KOPT-K1 (cell line): ENCODE data around the gene CHN1.

ENCODE experiments used
- H3K27ac ChIP-seq: fragments of 200-600 bp; sonication (generic); 2 replicates; pipeline ENCODE4 v1.5.1; 2016; ENCODE audit warnings: antibody characterized with exemption, mild to moderate bottlenecking, low read depth, low read length; ENCODE audit not compliant: poor library complexity, severe bottlenecking
- H3K36me3 ChIP-seq: fragments of 200-600 bp; sonication (generic); 2 replicates; pipeline ENCODE4 v1.5.1; 2017; ENCODE audit warnings: antibody characterized with exemption, mild to moderate bottlenecking, low read length, moderate library complexity; ENCODE audit not compliant: insufficient read depth
- H3K9me3 ChIP-seq: fragments of 200-600 bp; sonication (generic); 2 replicates; pipeline ENCODE4 v1.5.1; 2017; ENCODE audit warnings: antibody characterized with exemption, low read length, mild to moderate bottlenecking; ENCODE audit not compliant: insufficient read depth, poor library complexity, severe bottlenecking

Gene CHN1

DNA sequence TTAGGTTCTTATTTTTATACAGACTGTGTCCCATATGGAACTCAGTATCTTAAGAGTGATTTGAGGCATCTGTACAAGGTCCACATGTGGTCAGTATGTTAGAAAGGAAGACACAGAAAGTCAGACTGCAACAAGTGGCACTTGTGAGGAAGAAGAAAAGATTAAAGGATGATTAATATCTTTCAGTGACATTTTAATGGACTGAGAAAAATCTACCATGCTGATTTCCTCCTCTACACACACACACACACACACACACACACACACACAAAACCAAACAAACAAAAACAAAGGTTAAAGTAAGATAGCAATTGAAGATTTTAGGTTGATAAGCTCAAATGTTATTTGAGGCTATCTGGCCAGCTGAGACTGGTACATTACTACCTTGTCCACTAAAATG, 146.4 kb downstream of the CHN1 start:
- H3K9me3 ChIP-seq, result no peaks in the 10 kb centered on the region
- H3K36me3 ChIP-seq, result no peaks in the 10 kb centered on the region
- no peak overlapping the region for H3K27ac ChIP-seq

DNA sequence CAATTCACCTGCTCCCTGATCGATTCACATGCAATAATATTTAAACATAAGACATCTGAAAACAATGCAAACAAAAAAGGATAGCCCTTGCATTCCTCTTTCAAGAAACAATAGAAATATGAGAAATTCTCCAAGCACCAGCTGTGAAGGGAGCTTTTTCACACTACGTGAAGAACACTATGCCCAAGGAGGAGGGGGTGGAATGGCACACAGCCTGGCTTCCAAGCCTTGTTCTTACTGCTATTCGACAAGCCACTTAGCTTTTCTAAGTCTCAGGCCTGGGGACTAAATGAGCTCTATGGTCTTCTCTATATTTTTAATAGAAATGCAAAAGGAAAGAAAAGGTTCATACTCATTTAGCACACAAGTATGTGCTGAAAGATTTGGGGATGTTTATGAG, 148.7 kb downstream of the CHN1 start:
- Histone ChIP-seq H3K9me3 (no peaks in the 10 kb centered on the region), H3K27ac (no peak overlapping the region), H3K36me3 (no peaks in the 10 kb centered on the region)

DNA sequence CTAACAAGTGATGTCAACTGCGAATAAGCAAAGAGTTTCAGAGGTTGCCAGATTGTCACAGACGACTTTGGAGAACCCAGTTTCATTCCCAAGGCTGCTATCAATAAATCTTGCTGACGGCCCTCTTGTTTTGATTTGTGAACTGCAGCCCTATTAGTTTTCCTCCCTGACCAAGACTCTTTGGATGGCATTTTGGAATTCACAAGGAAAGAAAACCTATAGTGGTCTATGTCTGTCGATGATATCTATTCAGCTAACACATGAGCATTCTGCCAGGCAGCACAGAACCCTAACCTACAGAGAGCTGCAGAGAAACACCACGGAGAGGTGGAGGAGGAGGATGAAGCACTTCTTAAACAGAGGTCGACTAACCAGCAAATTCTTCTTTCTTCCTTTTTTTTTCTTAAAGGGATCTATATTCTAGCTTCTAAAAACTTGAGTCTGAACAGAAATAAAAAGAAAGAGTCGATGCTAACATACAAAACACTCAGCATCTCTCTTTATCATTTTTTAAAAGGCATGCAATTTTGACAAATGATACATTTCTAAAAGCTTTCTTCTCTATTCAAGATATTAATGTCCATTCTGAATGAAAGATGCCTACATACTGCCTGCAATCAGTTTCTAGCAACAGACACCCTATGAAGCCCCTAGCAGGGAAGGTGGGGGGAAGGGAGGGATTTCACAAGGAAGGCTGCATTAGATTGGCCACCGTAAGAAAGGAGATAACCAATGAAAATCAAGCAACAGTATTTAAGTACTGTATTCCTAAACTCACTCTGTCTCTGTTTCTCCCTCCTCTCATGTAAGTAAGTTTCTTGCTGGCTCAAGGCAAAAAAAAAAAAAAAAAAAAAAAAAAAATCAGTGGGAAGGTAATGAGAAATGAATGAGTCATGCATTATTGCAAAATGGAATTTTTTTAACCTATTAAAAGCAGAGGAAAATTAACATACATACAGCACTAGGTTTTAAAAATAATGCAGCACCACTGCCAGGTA, 157.9 kb downstream of the CHN1 start:
- Histone ChIP-seq H3K27ac (no peak overlapping the region), H3K36me3 (no peaks in the 10 kb centered on the region), H3K9me3 (no peaks in the 10 kb centered on the region)

DNA sequence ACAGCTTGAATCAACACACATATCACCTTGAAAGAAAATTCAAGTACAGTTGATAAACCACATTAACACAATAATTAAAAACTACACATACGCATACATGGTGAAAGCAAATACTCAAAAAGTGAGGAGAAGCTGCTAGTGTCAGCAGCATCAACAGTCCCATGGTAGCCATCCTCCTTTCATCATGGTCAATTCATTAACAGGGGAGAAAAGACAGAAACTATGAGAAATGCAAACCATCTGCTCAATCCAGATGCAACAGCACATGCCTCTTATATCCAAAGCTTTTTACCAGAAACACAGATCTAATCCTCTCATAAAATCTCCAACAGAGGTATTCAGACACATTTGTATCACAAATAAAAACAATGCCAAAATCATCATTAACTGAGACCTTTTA, 159.0 kb downstream of the CHN1 start:
- Histone ChIP-seq H3K9me3 (no peaks in the 10 kb centered on the region), H3K36me3 (no peaks in the 10 kb centered on the region), H3K27ac (no peak overlapping the region)

DNA sequence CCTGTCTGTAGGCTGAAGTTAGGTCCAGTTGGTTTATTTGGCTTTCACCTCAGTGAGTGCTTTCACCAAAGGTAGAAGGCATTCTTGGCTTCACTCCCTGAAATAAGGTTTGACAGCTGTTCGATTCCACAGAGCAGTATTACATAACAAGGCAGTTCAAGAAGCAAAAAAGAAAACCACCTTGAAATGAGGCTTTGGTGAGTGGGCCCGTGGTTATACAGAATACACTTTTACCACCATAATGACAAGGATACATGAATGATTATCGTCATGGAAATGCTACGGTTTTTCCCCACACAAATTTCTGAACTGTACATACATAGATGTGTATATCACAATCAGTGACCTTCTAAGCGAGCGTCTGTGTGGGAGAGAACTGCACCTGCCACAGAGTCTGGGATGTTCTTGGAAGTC, 160.9 kb downstream of the CHN1 start:
- no peaks in the 10 kb centered on the region for H3K36me3 ChIP-seq
- no peaks in the 10 kb centered on the region for H3K9me3 ChIP-seq
- H3K27ac ChIP-seq, result no peak overlapping the region

DNA sequence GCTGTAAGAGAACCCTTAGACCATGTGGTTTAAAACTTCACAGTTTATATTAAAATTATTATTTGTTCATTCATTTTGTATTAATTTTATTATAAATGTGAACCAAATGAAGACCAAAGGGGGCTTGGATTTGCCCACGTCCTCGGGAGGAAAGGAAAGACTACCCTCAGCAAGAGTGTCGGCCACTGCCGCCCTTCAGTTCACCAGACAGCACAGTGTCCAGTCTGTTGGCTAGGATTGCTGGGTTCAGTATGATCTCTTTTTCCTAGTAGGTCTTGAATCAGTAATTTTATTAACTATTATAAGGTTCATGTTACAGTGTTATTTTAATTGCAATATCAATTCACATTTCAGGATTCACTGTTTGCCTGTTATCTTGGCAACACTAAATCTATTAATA, 162.7 kb downstream of the CHN1 start:
- Histone ChIP-seq H3K9me3 (no peaks in the 10 kb centered on the region), H3K36me3 (no peaks in the 10 kb centered on the region), H3K27ac (no peak overlapping the region)

DNA sequence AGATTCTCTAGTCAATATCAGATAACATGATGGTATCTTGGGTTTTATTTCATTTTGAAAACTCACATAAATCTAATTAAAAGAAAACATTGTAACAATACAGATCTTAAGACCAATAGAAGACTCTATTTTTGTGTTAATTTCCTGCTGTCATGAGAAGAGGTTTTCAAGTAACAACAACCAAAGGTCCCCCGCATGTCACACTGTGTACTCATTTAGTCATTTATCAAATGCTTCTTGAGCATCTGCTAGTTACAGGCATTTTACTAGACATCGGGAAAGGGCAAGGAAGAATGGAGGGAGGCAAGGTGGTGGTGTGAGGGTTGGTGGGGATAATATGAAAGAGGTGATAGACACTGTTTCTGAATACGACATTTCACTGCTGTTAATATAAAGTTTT, 163.2 kb downstream of the CHN1 start:
- H3K36me3 ChIP-seq, result no peaks in the 10 kb centered on the region
- no peak overlapping the region for H3K27ac ChIP-seq
- no peaks in the 10 kb centered on the region for H3K9me3 ChIP-seq

DNA sequence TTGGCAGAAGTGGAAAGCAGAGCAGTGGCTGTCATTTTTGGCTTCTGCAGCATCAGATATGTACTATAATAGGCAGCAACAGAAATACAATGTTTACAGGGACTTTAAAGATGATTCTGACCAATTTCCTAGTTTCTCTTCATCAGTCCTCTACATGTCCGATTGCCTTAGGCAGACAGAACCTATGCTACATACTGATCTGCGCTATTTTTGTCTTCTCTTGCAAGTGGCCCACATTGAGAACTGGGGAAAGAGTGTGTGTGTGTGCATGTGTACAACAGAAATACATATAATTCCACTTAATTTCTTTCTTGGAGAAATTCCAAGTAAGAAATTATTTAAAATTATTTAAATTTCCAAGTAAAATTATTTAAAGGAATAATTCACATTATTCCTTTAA, 163.8 kb downstream of the CHN1 start:
- no peaks in the 10 kb centered on the region for H3K9me3 ChIP-seq
- no peaks in the 10 kb centered on the region for H3K36me3 ChIP-seq
- H3K27ac ChIP-seq, result no peak overlapping the region

DNA sequence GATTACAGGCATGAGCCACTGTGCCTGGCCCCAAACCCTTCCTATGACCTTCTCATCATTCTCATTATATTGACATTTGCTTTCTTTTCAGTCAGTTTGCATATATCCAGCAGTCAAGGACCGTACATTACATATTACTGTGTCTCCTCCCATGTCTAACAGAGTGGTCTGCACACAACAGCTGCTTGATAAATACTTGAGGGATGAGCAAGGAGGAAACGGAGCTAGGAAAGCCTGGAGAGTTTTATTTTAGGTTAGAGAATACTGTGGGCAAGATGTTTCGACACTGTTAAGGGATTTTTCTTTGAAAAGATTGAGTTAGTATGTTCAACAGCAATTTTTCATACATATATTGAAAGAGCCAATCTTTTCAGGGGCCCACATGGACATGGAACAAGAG, 164.7 kb downstream of the CHN1 start:
- H3K9me3 ChIP-seq, result no peaks in the 10 kb centered on the region
- H3K36me3 ChIP-seq, result no peaks in the 10 kb centered on the region
- H3K27ac ChIP-seq, result no peak overlapping the region

DNA sequence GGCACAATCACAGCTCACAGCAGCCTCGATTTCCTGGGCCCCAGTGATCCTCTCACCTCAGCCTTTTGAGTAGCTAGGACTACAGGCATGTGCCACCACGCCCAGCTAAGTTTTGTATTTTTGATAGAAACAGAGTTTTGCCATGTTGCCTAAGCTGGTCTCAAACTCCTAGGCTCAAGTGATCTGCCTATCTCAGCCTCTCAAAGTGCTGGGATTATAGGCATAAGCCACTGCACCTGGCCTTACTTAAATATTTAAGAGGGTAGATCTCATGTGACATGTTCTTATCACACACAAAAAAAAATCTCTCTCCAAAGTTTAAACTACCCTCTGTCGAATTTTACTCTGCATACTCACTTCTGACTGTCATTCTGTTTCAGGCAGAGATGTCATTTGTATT, 165.5 kb downstream of the CHN1 start:
- Histone ChIP-seq H3K9me3 (no peaks in the 10 kb centered on the region), H3K27ac (no peak overlapping the region), H3K36me3 (no peaks in the 10 kb centered on the region)

DNA sequence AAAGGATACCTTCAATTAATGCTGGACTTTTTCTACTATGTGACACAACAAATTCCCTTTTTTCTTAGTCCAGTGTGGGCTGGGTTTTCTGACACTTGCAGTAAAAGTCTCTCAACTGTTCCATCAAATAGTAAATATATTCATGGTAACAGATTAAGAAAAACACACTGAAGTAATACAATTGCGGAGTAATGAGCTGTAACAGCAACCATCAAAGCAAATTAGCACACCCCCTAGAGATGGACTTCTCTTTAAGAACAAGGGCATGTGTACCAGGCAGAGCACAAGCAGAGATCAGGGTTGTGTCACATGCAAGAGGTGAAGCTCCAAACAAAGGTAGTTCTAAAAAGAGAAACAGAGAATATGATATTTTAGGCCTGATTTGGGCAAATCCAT, 168.2 kb downstream of the CHN1 start:
- Histone ChIP-seq H3K9me3 (no peaks in the 10 kb centered on the region), H3K36me3 (no peaks in the 10 kb centered on the region), H3K27ac (no peak overlapping the region)

DNA sequence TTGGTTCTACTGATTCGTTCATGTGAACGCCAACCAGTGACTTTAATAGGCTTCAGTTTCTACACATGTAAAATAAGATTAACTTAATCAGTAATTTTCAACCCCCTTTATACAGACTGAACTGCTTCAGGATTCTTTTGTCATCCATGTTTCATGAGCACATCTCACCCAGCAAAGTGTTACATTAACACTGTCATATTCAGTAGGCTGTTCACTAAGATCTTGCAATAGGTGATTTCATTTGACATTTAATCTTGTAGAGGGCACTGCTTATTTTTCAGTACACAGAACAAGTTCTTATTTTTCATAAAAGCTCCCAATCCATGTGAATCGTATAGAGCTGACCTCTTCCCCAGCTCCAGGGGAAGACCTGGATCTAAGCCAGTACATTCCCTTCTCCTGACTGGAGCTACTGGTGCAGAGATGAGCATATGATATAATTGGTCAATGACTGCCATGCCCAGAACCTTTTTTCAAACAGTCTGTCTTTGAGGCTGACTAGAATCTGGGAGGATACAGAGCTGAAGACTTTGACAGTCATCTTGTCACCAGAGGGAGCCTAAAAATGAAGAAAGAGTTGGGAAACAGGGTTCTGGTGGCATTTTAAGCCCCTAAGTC, 168.7 kb downstream of the CHN1 start:
- Histone ChIP-seq H3K27ac (no peak overlapping the region), H3K36me3 (no peaks in the 10 kb centered on the region), H3K9me3 (no peaks in the 10 kb centered on the region)

DNA sequence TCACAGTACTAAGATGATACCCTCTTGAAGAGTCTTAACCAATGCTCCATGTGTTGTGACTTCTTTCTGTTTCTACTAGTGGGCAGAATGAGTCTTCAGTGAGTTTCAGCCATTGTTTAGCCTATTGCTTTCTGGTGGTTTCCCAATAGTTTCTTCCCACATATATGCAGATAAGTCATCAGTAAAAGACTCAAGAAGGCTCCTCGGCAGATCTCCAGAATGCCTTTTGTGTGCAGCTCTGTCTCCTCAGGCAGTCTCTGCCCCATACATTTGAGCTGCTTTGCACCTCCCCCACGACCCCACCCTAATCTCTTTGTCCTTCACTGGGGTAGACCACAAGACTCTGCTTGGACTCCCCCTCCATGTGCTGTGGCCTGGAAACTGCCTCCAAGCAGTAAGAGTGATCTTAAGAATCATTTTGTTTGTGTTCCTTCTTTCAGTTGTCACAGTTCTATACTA, 169.4 kb downstream of the CHN1 start:
- no peaks in the 10 kb centered on the region for H3K9me3 ChIP-seq
- H3K36me3 ChIP-seq, result no peaks in the 10 kb centered on the region
- H3K27ac ChIP-seq, result no peak overlapping the region

DNA sequence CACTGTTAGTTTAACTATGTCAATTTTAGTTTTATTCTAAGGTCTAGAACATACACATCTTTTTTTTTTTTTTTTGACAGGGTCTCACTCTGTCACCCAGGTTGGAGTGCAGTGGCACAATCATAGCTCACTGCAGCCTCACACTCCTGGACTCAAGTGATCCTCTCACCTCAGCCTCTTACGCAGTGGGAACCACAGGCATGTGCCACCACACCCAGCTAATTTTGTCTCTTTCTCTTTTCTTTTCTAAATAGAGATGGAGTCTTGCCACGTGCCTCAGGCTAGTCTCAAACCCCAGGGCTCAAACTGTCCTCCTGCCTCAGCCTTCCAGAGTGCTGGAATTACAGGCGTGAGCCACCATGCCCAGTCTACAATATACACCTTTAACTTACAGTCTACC, 171.4 kb downstream of the CHN1 start:
- Histone ChIP-seq H3K9me3 (no peaks in the 10 kb centered on the region), H3K36me3 (no peaks in the 10 kb centered on the region), H3K27ac (no peak overlapping the region)

DNA sequence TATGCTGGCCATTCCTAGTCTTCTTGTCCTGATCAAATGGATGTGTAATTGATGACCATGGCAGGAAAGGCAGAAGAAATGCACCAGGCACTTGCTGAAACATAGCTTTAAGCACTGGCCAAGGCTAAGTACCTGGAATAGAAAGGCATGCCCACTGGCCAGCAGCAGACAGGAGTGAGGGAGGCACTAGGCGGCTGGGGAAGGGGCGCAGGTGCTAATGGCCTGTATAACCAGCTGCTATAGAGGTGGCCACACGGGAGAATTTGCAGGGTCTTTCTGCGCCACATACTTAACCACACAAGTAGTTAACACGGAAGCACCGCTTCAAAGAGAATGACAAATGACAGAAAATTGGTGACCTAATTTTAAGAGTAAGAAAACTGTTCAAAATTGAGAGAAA, 174.6 kb downstream of the CHN1 start:
- H3K36me3 ChIP-seq, result no peaks in the 10 kb centered on the region
- no peak overlapping the region for H3K27ac ChIP-seq
- H3K9me3 ChIP-seq, result no peaks in the 10 kb centered on the region

DNA sequence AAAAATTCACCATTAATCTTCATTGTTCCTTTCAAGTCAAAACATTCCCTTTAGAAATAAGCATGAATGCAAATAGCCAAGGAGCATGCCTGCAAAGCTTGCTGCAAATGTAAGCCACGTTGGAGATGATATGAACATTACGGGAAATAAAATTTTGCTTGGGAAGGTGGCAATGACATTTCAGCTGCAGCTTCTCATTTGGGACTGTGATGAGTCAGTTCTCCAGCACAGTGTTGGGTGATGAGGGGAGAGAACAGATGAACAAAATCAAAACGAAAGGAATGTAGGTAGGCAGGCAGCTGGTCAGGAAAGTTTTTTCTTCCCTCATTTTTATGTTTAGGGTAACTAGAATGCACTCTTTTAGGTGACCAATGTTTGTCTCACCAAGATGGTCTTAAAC, 175.6 kb downstream of the CHN1 start:
- no peak overlapping the region for H3K27ac ChIP-seq

More for the DNA sequence above, 175.6 kb downstream of the CHN1 start:
- Histone ChIP-seq H3K36me3 (no peaks in the 10 kb centered on the region), H3K9me3 (no peaks in the 10 kb centered on the region)
